Hepatocyte (in vitro differentiated cells): Measurements from ENCODE around the gene LRRC10. TPM values are rescaled to one million over a fixed set of nuclear protein-coding genes. Genes with fewer than 3 reads are reported as not detected.

Experiments used
- DNase-seq: peaks from one replicate; pipeline ENCODE4 v3.0.0-alpha.2; 2016; ENCODE audit warnings: low spot score
- H2AFZ ChIP-seq: fragments of 200-600 bp; sonication (generic); 2 replicates; pipeline ENCODE4 v1.6.0; 2016; ENCODE audit warnings: antibody characterized with exemption, mild to moderate bottlenecking
- H3K27ac ChIP-seq: fragments of 200-600 bp; sonication (generic); 2 replicates; pipeline ENCODE4 v1.5.1; 2016; ENCODE audit warnings: mild to moderate bottlenecking
- H3K27me3 ChIP-seq: fragments of 200-600 bp; sonication (generic); 2 replicates; pipeline ENCODE4 v1.6.1; 2016
- H3K36me3 ChIP-seq: fragments of 200-600 bp; sonication (generic); replicated peaks from 2 replicates; pipeline ENCODE4 v1.5.1; 2016; ENCODE audit warnings: low read depth; ENCODE audit not compliant: insufficient read depth
- H3K4me1 ChIP-seq: fragments of 200-600 bp; sonication (generic); 2 replicates; pipeline ENCODE4 v1.5.1; 2016; ENCODE audit warnings: mild to moderate bottlenecking, moderate library complexity; ENCODE audit not compliant: insufficient read depth
- H3K4me2 ChIP-seq: fragments of 200-600 bp; sonication (generic); 2 replicates; pipeline ENCODE4 v1.6.0; 2016
- H3K4me3 ChIP-seq: fragments of 200-600 bp; sonication (generic); 2 replicates; pipeline ENCODE4 v1.5.1; 2016; ENCODE audit warnings: mild to moderate bottlenecking
- H3K79me2 ChIP-seq: fragments of 200-600 bp; sonication (generic); 2 replicates; pipeline ENCODE4 v1.6.0; 2017; ENCODE audit warnings: mild to moderate bottlenecking
- H3K9me2 ChIP-seq: fragments of 200-600 bp; sonication (generic); replicated peaks from 2 replicates; pipeline ENCODE4 v1.6.0; 2017; ENCODE audit warnings: mild to moderate bottlenecking; ENCODE audit not compliant: insufficient read depth
- H3K9me3 ChIP-seq: fragments of 200-600 bp; sonication (generic); 2 replicates; pipeline ENCODE4 v1.5.1; 2016; ENCODE audit warnings: low read depth, mild to moderate bottlenecking
- H4K20me1 ChIP-seq: fragments of 200-600 bp; sonication (generic); 2 replicates; pipeline ENCODE4 v1.6.0; 2016; ENCODE audit warnings: mild to moderate bottlenecking; ENCODE audit not compliant: insufficient read depth, poor library complexity, severe bottlenecking
- CTCF ChIP-seq: fragments of 200-600 bp; sonication (generic); IDR thresholded peaks from 2 replicates; pipeline ENCODE4 v1.5.1; 2016; ENCODE audit warnings: antibody characterized with exemption, mild to moderate bottlenecking; ENCODE audit not compliant: poor library complexity
- EZH2 ChIP-seq: fragments of 200-600 bp; sonication (generic); IDR thresholded peaks from 2 replicates; pipeline ENCODE4 v1.6.1; 2016; ENCODE audit warnings: antibody characterized with exemption, mild to moderate bottlenecking, borderline replicate concordance
- EZH2phosphoT487 ChIP-seq: fragments of 200-600 bp; sonication (generic); IDR thresholded peaks from one replicate; pipeline ENCODE4 v1.6.1; 2018; ENCODE audit warnings: antibody characterized with exemption, mild to moderate bottlenecking, low read depth, moderate library complexity; ENCODE audit not compliant: unreplicated experiment, severe bottlenecking
- WGBS: methylation state at CpG from one replicate; pipeline ENCODE4 v1.1.6; 2016; ENCODE audit warnings: low lambda C conversion rate; ENCODE audit errors: missing lambda C conversion rate; 5-methylcytosine and 5-hydroxymethylcytosine counted together
- polyA plus RNA-seq: library from polyadenylated mRNA; unstranded; fragments of >200 nt; fragmentation: Nextera tagmentation; extraction: Ambion mirVana; gene quantifications from 2 replicates; pipeline ENCODE4 v1.2.1, GENCODE V29; 2016
- total RNA-seq: library from RNA; depleted of rRNA; stranded (reverse); fragments of >200 nt; gene quantifications from 2 replicates; pipeline ENCODE4 v1.2.3, GENCODE V29; 2014

Gene LRRC10
- total and polyA plus RNA-seq, 2 experiments from 2014 or later: not detected

- no peak for DNase-seq
- H2AFZ ChIP-seq: no peak overlapping the region
- no peaks in the 10 kb centered on the region for H3K9me2 ChIP-seq
- no peaks in the 10 kb centered on the region for H3K9me3 ChIP-seq
- H3K4me3 ChIP-seq: no peak overlapping the region
- TF ChIP-seq EZH2phosphoT487 (no peak), CTCF (peak; percentile 12), EZH2 (no peak)
- no peak overlapping the region for H3K4me2 ChIP-seq
- H4K20me1 ChIP-seq: no peaks in the 10 kb centered on the region
- no peaks in the 10 kb centered on the region for H3K36me3 ChIP-seq
- H3K79me2 ChIP-seq: no peaks in the 10 kb centered on the region
- no peak overlapping the region for H3K27ac ChIP-seq
- H3K4me1 ChIP-seq: no peaks in the 10 kb centered on the region
- WGBS: 93% methylated on average over 2 of the region's 2 CpGs
- no peaks in the 10 kb centered on the region for H3K27me3 ChIP-seq
Measured at GRCh38 chr12:69633061-69633460, 22.4 kb upstream of the LRRC10 start.

GRCh38 chr12:69630191-69630590 is 19.5 kb upstream of the LRRC10 start:
- Histone ChIP-seq H3K27ac (no peak overlapping the region), H4K20me1 (no peaks in the 10 kb centered on the region), H3K9me3 (no peaks in the 10 kb centered on the region), H3K4me3 (no peak overlapping the region), H2AFZ (no peak overlapping the region), H3K27me3 (no peaks in the 10 kb centered on the region), H3K36me3 (no peaks in the 10 kb centered on the region), H3K4me1 (no peaks in the 10 kb centered on the region), H3K9me2 (no peaks in the 10 kb centered on the region), H3K79me2 (no peaks in the 10 kb centered on the region), H3K4me2 (no peak overlapping the region)
- DNase-seq: no peak
- no peak for TF ChIP-seq EZH2
- no peak for TF ChIP-seq CTCF
- no peak for TF ChIP-seq EZH2phosphoT487
- 86% methylated on average over 6 of the region's 6 CpGs for WGBS

GRCh38 chr12:69627501-69627900 is 16.8 kb upstream of the LRRC10 start:
- Histone ChIP-seq H3K27ac (no peak overlapping the region), H3K36me3 (no peaks in the 10 kb centered on the region), H3K4me1 (no peaks in the 10 kb centered on the region), H3K9me3 (no peaks in the 10 kb centered on the region), H3K9me2 (no peaks in the 10 kb centered on the region), H3K79me2 (no peaks in the 10 kb centered on the region), H2AFZ (no peak overlapping the region), H3K27me3 (no peaks in the 10 kb centered on the region), H3K4me2 (no peak overlapping the region), H4K20me1 (no peaks in the 10 kb centered on the region), H3K4me3 (no peak overlapping the region)
- no peak for DNase-seq
- TF ChIP-seq EZH2: no peak
- TF ChIP-seq CTCF: no peak
- TF ChIP-seq EZH2phosphoT487: no peak
- 94% methylated on average over 8 of the region's 8 CpGs for WGBS

GRCh38 chr12:69623970-69624369 is 13.3 kb upstream of the LRRC10 start:
- WGBS: 84% methylated on average over 12 of the region's 13 CpGs
- Histone ChIP-seq H3K79me2 (no peaks in the 10 kb centered on the region), H3K27me3 (no peaks in the 10 kb centered on the region), H3K4me2 (no peak overlapping the region), H2AFZ (no peak overlapping the region), H3K9me3 (no peaks in the 10 kb centered on the region), H3K9me2 (no peaks in the 10 kb centered on the region), H3K27ac (no peak overlapping the region), H3K36me3 (no peaks in the 10 kb centered on the region), H3K4me3 (no peak overlapping the region), H3K4me1 (no peaks in the 10 kb centered on the region), H4K20me1 (no peaks in the 10 kb centered on the region)
- DNase-seq: no peak
- TF ChIP-seq EZH2: no peak
- no peak for TF ChIP-seq EZH2phosphoT487
